Prostate gland (tissue), 2 donors: ENCODE measurements around the gene GRK3. TPM values are rescaled to one million over a fixed set of nuclear protein-coding genes. Genes with fewer than 3 reads are reported as not detected.

Experiments used
- DNase-seq: peaks from one replicate; pipeline ENCODE4 v3.0.0-alpha.2; 2019; ENCODE audit warnings: low spot score
- H3K27ac ChIP-seq, 2 donors: fragments of 200-600 bp; sonication (generic); 2 replicates each; pipeline ENCODE4 v1.5.1; 2017 to 2019
- H3K27me3 ChIP-seq: fragments of 200-600 bp; sonication (generic); replicated peaks from 2 replicates; pipeline ENCODE4 v1.5.1; 2019; ENCODE audit not compliant: insufficient read depth
- H3K36me3 ChIP-seq, 2 donors: fragments of 200-600 bp; sonication (generic); 1 replicate in 1 of 2; 2 replicates in 1 of 2; pipeline versions ENCODE4 v1.5.1 to v1.8.1; 2017 to 2019
- H3K4me1 ChIP-seq: fragments of 200-600 bp; sonication (generic); replicated peaks from 2 replicates; pipeline ENCODE4 v1.5.1; 2019
- H3K4me3 ChIP-seq, 2 donors: fragments of 200-600 bp; sonication (generic); 2 replicates each; pipeline ENCODE4 v1.5.1; 2017 to 2019
- H3K9me3 ChIP-seq: fragments of 200-600 bp; sonication (generic); 2 replicates; pipeline ENCODE4 v1.5.1; 2017
- POLR2A ChIP-seq: fragments of 450-650 bp; IDR thresholded peaks from one replicate; pipeline ENCODE4 v1.6.1; 2016; ENCODE audit warnings: antibody characterized with exemption, mild to moderate bottlenecking
- POLR2AphosphoS5 ChIP-seq: sonication (generic); formaldehyde crosslinking; IDR thresholded peaks from one replicate; pipeline ENCODE4 v1.6.1; 2017; ENCODE audit warnings: antibody characterized with exemption
- WGBS: methylation state at CpG from one replicate; pipeline ENCODE4 v1.1.5; 2018; 5-methylcytosine and 5-hydroxymethylcytosine counted together
- intact Hi-C: fragments of 100-400 bp; cut with DNase I; formaldehyde crosslinking; loops from one replicate; pipeline ENCODE4 v1.14.2; 2022
- total RNA-seq, 2 donors: library from RNA; depleted of rRNA; stranded (reverse); fragments of >200 nt; gene quantifications; one replicate each; pipeline ENCODE4 v1.1.0, GENCODE V29; 2016
- TF ChIP-seq, protein P1 (sequence below), 4 experiments: fragments of 200-600 bp in 2 of 4; fragments of 450-650 bp in 2 of 4; sonication (generic) in 2 of 4; IDR thresholded peaks; 1 replicate in 3 of 4; 2 replicates in 1 of 4; pipeline ENCODE4 v1.5.1; 2016 to 2019; ENCODE audit warnings: antibody characterized with exemption in 4 of 4, mild to moderate bottlenecking in 2 of 4, moderate library complexity in 2 of 4

Gene GRK3
- total RNA-seq, 2 donors from 2014 or later, result 10.2 to 16.9 TPM

DNA sequence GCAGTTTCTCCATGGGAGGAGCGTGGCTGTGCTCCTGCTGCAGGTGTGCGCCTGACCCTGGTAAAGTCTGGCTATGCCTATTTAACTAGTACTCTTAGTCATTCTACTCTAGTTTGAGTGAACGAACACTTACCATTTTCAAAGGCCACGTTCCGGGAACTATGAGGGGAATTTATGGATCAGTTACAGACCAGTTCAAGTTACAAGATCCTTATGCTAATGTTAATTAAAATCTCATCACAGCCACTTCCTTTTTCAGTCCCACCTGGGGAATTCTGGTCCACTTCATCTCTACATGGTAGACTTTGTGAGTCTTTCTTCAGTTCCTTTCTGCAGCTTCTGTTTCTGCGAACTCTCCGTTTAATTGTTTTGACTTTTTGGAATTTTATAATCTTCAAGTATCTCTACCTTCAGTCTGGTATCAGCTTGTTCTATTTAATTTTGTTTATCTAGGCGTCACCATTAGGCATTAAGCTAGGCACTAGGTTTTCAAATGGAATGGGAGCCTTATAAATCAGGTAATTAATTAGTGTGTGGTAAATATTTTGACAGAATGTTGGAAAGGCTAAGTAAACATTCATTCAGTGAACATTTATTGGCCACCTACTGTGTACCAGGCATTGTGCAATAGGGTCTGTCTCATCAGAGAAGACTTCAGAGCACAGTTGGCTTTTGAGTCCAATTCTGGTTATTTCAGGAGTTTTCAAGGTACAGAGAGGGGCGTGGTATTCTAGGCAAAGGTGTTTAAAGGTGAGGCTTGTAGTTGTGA lies 78.9 kb downstream of the GRK3 start:
- DNase-seq, result no peak
- intact Hi-C loops, result no loop called here
- Histone ChIP-seq H3K9me3 (no peaks in the 10 kb centered on the region), H3K4me1 (no peaks in the 10 kb centered on the region), H3K4me3 (no peak overlapping the region), H3K27ac (peak overlapping the region in 1 of 2 donors; percentile 61), H3K36me3 (no peaks in the 10 kb centered on the region), H3K27me3 (no peaks in the 10 kb centered on the region)
- WGBS, result 59% methylated on average over 9 of the region's 9 CpGs
- TF ChIP-seq POLR2AphosphoS5 (peak; percentile 50), POLR2A (no peak)

DNA sequence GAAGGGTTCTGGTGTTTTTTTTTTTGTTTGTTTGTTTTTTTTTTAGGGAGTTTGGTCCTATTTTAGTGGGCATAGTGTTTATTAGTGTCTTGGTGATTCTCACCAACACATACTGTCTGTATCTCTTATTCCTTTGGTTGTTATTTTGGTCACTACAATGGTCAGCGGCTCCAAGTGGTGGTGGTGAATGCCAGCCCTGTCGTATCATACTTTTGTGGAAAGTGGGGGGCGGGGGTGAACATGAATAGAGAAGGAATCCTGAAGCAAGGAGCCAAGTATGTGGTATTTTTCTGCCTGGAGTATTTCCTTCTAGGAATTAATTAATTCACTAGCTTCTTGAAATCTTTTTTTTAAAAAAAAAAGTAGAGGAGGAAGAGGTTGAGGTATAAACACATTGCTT lies 79.6 kb downstream of the GRK3 start:
- Histone ChIP-seq H3K4me3 (no peak overlapping the region), H3K9me3 (no peaks in the 10 kb centered on the region), H3K4me1 (no peaks in the 10 kb centered on the region), H3K36me3 (no peaks in the 10 kb centered on the region), H3K27me3 (no peaks in the 10 kb centered on the region), H3K27ac (peak overlapping the region in 1 of 2 donors; percentile 61)
- 77% methylated on average over 3 of the region's 3 CpGs for WGBS
- DNase-seq, result no peak
- TF ChIP-seq POLR2AphosphoS5 (no peak), POLR2A (no peak)
- TF ChIP-seq, protein P1, sequence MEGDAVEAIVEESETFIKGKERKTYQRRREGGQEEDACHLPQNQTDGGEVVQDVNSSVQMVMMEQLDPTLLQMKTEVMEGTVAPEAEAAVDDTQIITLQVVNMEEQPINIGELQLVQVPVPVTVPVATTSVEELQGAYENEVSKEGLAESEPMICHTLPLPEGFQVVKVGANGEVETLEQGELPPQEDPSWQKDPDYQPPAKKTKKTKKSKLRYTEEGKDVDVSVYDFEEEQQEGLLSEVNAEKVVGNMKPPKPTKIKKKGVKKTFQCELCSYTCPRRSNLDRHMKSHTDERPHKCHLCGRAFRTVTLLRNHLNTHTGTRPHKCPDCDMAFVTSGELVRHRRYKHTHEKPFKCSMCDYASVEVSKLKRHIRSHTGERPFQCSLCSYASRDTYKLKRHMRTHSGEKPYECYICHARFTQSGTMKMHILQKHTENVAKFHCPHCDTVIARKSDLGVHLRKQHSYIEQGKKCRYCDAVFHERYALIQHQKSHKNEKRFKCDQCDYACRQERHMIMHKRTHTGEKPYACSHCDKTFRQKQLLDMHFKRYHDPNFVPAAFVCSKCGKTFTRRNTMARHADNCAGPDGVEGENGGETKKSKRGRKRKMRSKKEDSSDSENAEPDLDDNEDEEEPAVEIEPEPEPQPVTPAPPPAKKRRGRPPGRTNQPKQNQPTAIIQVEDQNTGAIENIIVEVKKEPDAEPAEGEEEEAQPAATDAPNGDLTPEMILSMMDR (IDR thresholded peaks at IDR 0.05), result no peak
- intact Hi-C loops, result no loop called here

DNA sequence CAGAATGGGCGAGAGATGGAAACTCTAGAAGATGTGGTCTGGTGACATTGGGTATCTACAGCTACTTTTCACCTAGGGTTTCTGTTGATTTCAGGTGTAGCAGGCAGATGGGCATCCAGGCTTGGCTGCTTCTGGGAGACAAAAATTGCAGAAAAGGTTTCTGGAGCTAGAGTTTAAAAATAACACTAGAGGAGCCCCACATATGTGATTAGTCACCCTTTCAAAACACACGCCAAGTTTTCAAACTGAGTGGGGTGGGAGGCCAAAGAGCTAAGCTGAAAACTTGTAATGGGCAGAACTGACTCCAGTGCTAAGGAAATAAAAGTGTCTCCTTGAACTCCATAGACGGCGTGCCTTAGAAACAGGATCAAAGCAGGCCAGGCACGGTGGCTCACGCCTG lies 80.8 kb downstream of the GRK3 start:
- Histone ChIP-seq H3K27me3 (no peaks in the 10 kb centered on the region), H3K9me3 (no peaks in the 10 kb centered on the region), H3K36me3 (no peaks in the 10 kb centered on the region), H3K27ac (peak overlapping the region in 1 of 2 donors; percentile 23), H3K4me3 (no peak overlapping the region), H3K4me1 (no peaks in the 10 kb centered on the region)
- TF ChIP-seq, protein P1 (IDR thresholded peaks at IDR 0.05), result no peak
- TF ChIP-seq POLR2A (no peak), POLR2AphosphoS5 (no peak)
- no peak for DNase-seq
- WGBS, result 92% methylated on average over 6 of the region's 6 CpGs
- intact Hi-C loops, result no loop called here

DNA sequence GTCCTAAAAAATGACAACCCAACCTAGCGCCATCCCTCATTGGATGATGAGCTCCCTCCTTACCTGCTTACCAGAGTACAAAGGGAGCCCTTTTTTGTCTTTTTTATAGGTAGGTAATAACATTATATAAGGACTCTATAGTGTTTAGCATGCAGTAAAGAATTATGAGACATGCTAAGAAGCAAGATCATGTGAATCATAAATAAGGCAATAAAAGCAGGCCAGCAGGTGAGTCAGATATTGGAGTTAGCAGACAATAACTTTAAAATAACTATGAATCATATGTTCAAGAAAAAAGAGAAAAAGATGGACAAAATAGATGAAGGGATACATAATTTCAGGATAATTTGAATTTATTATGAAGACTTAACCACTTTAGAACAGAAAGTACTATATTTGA lies 81.5 kb downstream of the GRK3 start:
- intact Hi-C loops, result no loop called here
- DNase-seq, result no peak
- no peak for TF ChIP-seq POLR2A
- TF ChIP-seq POLR2AphosphoS5, result peak; percentile 32
- Histone ChIP-seq H3K36me3 (no peaks in the 10 kb centered on the region), H3K27ac (peak overlapping the region in 1 of 2 donors; percentile 23), H3K27me3 (no peaks in the 10 kb centered on the region), H3K4me3 (no peak overlapping the region), H3K4me1 (no peaks in the 10 kb centered on the region), H3K9me3 (no peaks in the 10 kb centered on the region)
- 89% methylated on average over 1 of the region's 1 CpG for WGBS

DNA sequence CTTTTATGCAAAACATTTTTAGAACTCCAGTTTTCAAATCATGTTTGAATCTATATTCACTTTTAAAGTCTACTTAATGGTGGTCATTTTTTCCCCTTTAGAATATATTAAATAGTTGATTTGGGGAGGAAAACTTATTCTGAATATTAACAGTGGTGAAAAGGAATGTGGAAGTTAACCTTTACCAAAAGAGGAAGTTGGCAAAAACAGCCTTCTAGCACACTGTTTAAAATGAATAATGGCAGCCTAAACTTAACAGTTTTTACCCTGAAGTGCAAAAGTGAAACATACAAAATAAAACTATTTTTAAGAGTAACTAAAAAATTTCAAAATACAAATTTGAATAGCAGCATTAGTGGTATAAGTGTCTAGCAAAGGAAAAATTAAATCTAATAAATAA lies 86.4 kb downstream of the GRK3 start:
- Histone ChIP-seq H3K27me3 (no peaks in the 10 kb centered on the region), H3K4me3 (no peak overlapping the region), H3K4me1 (no peaks in the 10 kb centered on the region), H3K9me3 (no peaks in the 10 kb centered on the region), H3K27ac (no peak overlapping the region), H3K36me3 (no peaks in the 10 kb centered on the region)
- DNase-seq, result no peak
- TF ChIP-seq, protein P1 (IDR thresholded peaks at IDR 0.05), result no peak
- TF ChIP-seq POLR2AphosphoS5, result no peak
- TF ChIP-seq POLR2A, result no peak
- intact Hi-C loops, result no loop called here
